KG1 (cell line): ENCODE results near the gene VAMP1.
A peak's percentile ranks its signal among the peaks of the same experiment; 100 is the strongest.

Experiments
- DNase-seq: peaks from one replicate; lab custom pipeline; 2025; lab: John Stamatoyannopoulos, UW

Gene VAMP1

DNA sequence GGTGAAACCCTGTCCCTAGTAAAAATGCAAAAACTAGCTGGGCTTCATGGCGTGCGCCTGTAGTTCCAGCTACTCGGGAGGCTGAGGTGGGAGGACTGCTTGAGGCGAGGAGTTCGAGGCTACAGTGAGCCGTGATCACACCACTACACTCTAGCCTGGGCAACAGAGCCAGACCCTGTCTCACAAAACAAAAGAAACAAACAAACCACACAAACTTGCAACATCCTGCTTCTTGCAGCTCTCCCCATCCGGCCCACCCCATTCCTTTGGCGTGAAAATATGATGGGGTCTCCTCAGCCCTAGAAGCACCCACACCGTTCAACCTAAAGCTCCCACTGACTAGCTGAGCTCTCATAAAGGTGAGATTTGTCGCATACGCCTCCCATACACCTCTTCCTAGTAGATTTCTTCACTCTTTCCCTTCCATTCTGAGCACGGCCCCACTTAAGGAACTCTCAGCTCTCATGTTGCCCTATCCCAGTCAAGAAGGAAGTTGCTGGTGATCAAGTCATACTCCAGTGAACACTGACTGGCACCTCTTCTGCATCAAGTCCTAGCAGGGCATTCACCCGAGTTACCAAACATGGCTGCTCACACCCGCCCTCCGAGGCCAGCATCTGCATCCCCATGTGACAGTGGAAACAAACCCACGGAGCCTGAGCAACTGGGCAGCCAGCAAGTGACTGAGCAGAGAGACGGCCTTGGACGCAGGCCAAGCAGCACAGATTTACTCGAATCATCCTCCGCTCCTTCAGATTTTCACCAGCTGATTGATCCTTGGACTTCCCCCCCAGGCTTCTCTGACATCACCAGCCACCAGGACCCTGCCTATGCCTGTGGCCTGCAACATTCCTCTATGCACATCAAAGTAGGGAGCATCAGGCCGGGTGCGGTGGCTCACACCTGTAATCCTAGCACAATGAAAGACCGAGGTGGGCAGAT is 44.6 kb downstream of the VAMP1 start:
- DNase-seq, result no peak

DNA sequence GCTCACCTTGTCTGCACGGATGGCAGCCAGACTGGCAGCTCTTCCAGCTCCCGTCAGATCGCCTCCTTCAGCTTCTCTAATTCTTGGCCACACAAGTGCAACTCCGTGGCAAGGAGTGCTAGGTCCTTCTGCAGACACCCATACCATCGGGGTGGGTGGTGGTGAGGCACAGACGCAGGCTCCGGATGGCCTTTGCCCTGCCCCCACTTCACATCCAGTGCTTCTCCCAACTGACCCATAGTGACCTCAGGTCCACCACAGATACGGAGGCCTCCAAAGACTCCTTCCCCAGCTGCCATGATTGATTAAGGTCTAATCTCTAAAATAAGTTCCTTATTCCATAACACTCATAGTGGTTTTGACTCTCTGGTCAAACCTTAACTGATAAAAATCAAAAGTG is 45.6 kb downstream of the VAMP1 start:
- DNase-seq, result no peak

DNA sequence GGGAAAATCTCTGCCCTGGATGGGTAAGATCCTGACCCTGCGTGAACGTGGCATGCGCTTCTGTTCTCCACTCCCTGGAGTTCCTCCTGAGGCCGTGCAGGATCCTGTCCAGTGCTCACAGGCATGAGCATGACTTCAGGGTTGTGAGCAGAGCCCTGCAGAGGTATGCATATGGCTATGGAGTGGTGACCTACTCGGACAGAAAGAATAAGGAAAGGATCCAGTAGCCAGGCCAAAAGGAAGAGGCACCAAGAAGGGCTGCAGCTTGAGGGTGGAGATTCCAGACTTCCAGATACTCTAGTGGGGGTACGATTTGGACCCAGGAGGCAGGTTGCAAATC is 46.5 kb downstream of the VAMP1 start:
- no peak for DNase-seq

DNA sequence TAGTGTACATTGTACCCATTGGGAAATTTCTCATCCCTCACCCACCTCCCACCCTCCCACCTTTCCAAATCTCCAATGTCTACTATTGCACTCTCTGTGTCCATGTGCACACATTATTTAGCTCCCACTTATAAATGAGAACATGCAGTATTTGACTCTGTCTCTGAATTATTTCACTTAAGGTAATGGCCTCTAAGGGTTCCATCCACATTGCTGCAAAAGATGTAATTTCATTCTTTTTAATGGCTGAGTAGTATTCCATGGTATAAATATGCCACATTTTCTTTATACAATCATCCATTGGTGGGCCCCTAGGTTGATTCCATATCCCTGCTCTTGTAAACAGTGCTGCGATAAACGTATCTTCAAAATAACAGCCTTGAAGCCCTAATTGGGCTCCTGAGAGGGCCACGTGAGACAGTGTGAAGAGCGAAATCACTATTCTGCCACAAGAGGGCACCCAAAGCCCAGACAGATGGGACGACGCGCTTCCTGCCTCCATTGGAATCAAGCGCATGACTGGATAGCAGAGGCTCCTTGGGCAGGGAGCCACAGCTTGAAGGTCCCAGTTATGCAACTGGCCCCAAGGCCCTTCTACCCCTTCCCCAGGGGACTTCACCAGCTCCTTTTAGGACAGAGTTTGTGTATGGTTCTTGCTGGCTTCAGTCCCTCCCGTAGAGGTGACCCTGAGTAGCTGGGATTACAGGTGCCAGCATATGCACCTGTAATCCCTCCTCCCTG is 47.0 kb downstream of the VAMP1 start:
- peak; percentile 93 for DNase-seq

DNA sequence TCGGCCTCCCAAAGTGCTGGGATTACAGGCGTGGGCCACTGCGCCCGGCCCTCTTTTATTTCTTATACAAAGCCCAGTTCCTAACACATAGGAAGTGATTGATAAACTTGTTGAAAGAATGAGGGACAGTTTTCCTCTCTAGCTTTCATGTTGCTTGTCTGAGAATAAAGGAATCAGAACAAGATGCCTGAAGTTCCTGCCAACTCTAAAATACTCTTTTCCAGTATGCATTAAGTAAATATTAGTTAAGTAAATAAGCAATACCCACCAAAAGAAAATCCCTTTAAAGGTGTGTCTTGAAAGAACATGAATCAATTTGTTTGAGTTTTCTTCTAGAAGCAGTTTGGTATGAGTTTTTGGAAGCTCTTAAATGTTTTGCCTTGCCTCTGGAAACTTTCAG is 50.1 kb downstream of the VAMP1 start:
- no peak for DNase-seq

DNA sequence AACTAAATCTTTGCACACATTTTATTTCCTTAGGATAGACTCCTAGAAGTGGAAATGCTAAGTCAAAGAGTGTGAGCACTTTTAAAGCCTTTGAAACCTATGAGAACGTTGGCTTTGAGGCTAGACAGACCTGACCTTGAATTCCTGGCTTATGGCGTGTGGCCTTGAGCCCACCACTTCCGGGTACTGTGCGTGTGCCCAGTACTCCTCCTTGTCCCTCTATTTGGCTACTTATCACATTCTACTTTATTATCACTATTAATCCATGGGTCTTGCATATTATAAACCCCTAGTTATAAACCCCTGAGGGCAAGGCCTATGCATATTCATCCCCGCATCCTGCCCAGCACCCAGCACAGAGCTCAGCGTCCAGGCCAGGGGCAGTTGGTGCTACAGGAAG is 51.7 kb downstream of the VAMP1 start:
- no peak for DNase-seq

DNA sequence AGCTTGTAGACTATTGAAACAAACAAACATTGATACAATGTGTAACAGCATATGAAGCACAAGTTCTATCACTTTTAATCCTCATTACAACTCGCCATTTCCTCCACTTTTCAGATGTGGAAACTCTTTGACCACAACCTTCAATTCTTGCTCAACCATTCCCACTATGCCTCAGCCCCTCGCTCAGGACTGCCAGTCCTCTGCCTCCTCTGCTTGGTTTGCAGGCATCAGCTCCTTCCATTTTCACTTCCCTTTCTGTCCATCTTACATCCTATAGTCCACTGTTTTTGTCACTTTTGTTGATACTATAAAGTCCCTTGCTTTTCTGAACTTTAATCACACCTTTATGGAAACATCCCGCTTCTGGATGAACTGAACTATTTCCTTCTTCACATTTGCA is 53.9 kb downstream of the VAMP1 start:
- no peak for DNase-seq
